Mesenteric fat pad (tissue), 1 donor: Measurements from ENCODE around the gene TYR. TPM values are rescaled to one million over a fixed set of nuclear protein-coding genes. Genes with fewer than 3 reads are reported as not detected.
"Not testable (repeated sequence)": the region's sequence is repeated elsewhere in the genome, so short reads cannot be mapped to it uniquely, and the experiment has no call there.

Experiments used
- DNase-seq: peaks from one replicate; pipeline ENCODE4 v3.0.0-alpha.2; 2020; ENCODE audit warnings: low spot score
- total RNA-seq: library from RNA; stranded (reverse); fragmentation: NEBNext Ultra II Directional; extraction: Animal tissue kit (Norgen Biotek cat#: 25700); gene quantifications from one replicate; pipeline ENCODE4 v1.2.1, GENCODE V29; 2021
- donor health status: DM: yes; HTN: yes; CAD: no.

The TYR gene
- total RNA-seq, 1 donor from 2014 or later, result not detected

- DNase-seq, result no peak
Observed at GRCh38 chr11:89267660-89268302, 90.1 kb downstream of the TYR start.

GRCh38 chr11:89272540-89273088 lies 94.9 kb downstream of the TYR start:
- DNase-seq, result not testable (repeated sequence)

GRCh38 chr11:89273220-89273619 lies 95.5 kb downstream of the TYR start:
- DNase-seq, result not testable (repeated sequence)

- no peak for DNase-seq
Observed at GRCh38 chr11:89275966-89276365, 98.3 kb downstream of the TYR start.

GRCh38 chr11:89279176-89279575 lies 101.5 kb downstream of the TYR start:
- no peak for DNase-seq

GRCh38 chr11:89281032-89281677 lies 103.5 kb downstream of the TYR start:
- DNase-seq, result not testable (repeated sequence)

- not testable (repeated sequence) for DNase-seq
Observed at GRCh38 chr11:89286601-89287000, 108.9 kb downstream of the TYR start.

GRCh38 chr11:89288004-89288403 lies 110.3 kb downstream of the TYR start:
- not testable (repeated sequence) for DNase-seq

GRCh38 chr11:89293965-89294679 lies 116.4 kb downstream of the TYR start:
- no peak for DNase-seq

GRCh38 chr11:89295023-89295422 lies 117.3 kb downstream of the TYR start:
- DNase-seq, result not testable (repeated sequence)

GRCh38 chr11:89303029-89303428 lies 125.4 kb downstream of the TYR start:
- DNase-seq, result not testable (repeated sequence)

- not testable (repeated sequence) for DNase-seq
Observed at GRCh38 chr11:89308272-89308671, 130.6 kb downstream of the TYR start.

- not testable (repeated sequence) for DNase-seq
Observed at GRCh38 chr11:89309321-89309985, 131.8 kb downstream of the TYR start.

- DNase-seq, result not testable (repeated sequence)
Observed at GRCh38 chr11:89310607-89311006, 132.9 kb downstream of the TYR start.

GRCh38 chr11:89321401-89321800 lies 143.7 kb downstream of the TYR start:
- no peak for DNase-seq

- no peak for DNase-seq
Observed at GRCh38 chr11:89327885-89328284, 150.2 kb downstream of the TYR start.

- DNase-seq, result not testable (repeated sequence)
Observed at GRCh38 chr11:89331940-89332339, 154.3 kb downstream of the TYR start.

GRCh38 chr11:89333704-89334103 lies 156.0 kb downstream of the TYR start:
- not testable (repeated sequence) for DNase-seq

GRCh38 chr11:89337100-89337650 lies 159.5 kb downstream of the TYR start:
- DNase-seq, result not testable (repeated sequence)

GRCh38 chr11:89338073-89338472 lies 160.4 kb downstream of the TYR start:
- not testable (repeated sequence) for DNase-seq

- DNase-seq, result not testable (repeated sequence)
Observed at GRCh38 chr11:89340450-89340849, 162.8 kb downstream of the TYR start.
